ENCODE data around the gene DOCK6.

GRCh38 chr19:11273989-11274388 lies 11.7 kb upstream of the DOCK6 start:
- TF ChIP-seq ZFP30 (CRISPR knock-in tag; IDR thresholded peaks at IDR 0.05) (no peak), RARB (CRISPR knock-in tag; IDR thresholded peaks at IDR 0.05) (no peak), ARNTL (CRISPR knock-in tag; IDR thresholded peaks at IDR 0.05; ENCODE audit: borderline replicate concordance, low read depth) (no peak), ZNF70 (CRISPR knock-in tag; IDR thresholded peaks at IDR 0.05) (no peak), TSHZ2 (CRISPR knock-in tag; IDR thresholded peaks at IDR 0.05) (no peak), BACH2 (CRISPR knock-in tag; IDR thresholded peaks at IDR 0.05; ENCODE audit: borderline replicate concordance) (no peak), PATZ1 (CRISPR knock-in tag; IDR thresholded peaks at IDR 0.05; ENCODE audit: borderline replicate concordance) (no peak), TOX (CRISPR knock-in tag; IDR thresholded peaks at IDR 0.05; ENCODE audit: borderline replicate concordance) (no peak), ZFP3 (CRISPR knock-in tag; IDR thresholded peaks at IDR 0.05) (no peak)

Data from SK-N-SH treated with all-trans-retinoic acid at 6 μM for 48 hours (cell line).